HG02623 (cell line): ENCODE results near the gene ARHGEF19.
"Not testable (repeated sequence)": the region's sequence is repeated elsewhere in the genome, so short reads cannot be mapped to it uniquely, and the experiment has no call there.

ENCODE experiments used
- ATAC-seq: cut with Tn5 transposase; IDR thresholded peaks from one replicate; pipeline ENCODE4 v1.9.1; 2021; ENCODE audit warnings: moderate library complexity; ENCODE audit not compliant: unreplicated experiment

The ARHGEF19 gene

DNA sequence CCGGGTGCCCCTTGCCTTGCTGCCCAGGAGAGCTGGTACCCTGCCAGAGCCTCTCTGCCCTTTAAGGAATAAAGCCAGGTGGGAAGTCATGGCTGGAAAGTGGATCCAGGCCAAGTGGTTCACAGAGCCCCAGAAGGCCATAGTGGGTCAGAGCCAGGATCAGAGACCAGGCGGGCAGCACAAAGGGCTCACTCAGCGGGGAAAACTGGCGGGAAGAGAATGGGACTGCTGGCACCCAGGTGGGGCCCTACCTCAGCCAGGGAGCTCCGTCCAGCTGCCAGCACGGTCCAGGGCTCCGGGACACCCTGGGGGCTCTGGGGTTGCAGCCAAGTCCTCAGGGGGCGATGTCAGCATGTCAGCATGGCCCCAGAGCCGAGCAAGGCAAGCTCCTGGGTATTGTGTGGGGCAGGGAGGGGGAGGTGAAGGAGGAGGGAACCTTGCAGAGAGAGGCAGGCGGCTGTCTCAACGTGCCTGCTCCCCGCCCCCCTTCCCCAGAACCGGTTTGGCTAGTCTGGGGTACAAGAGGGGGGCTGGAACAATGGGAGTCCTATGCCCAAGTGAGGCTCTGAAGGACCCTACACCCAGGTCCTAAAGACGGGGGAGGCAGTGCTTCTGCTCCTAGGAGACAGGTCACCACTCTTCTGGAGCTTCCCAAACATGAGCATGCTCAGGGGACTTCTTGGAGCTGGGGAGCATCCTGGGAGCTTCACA is at the start of gene ARHGEF19:
Gene ARHGEF19 (minus strand): TSS at position 402 of the 711 bp plus-strand sequence. CDS start 3,598 bp downstream, outside the sequence.
- ATAC-seq: no peak

- ATAC-seq: no peak
Observed at GRCh38 chr1:16262067-16262466, 49.6 kb upstream of the ARHGEF19 start.

- no peak for ATAC-seq
Observed at GRCh38 chr1:16260814-16261213, 48.4 kb upstream of the ARHGEF19 start.

- no peak for ATAC-seq
Observed at GRCh38 chr1:16258591-16259135, 46.2 kb upstream of the ARHGEF19 start.

DNA sequence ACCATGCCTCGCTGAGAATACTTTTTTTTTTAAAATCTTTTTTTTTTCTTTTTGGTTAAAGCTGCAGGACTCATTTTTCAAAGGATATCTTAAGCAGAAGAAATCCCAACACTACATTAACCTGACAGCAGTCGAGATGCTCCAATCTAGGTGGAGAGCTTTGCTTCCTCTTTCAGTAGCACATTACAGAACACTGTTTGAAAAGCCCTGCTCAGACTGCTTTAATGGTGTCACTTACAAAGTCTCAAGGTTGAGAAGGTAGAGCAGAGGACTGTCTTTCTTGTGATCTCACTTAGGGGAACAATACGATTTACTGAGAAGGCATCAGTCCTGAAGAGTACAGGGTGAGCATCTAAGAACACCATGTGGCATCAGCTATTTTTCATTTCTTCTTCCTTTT is 45.5 kb upstream of the ARHGEF19 start:
- ATAC-seq: no peak

DNA sequence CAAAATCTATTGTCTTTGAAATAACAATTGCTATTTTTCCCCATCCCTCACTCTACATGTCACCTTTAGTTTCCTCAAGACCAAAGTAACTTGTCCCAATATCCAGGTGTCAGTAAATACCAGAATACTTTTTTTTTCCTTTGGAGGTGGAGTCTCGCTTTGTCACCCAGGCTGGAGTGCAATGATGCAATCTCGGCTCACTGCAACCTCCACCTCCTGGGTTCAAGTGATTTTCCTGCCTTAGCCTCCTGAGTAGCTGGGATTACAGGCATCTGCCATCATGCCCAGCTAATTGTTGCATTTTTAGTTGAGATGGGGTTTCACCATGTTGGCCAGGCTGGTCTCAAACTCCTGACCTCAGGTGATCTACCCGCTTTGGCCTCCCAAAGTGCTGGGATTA is 45.1 kb upstream of the ARHGEF19 start:
- ATAC-seq: not testable (repeated sequence)

GRCh38 chr1:16256478-16256877 is 44.0 kb upstream of the ARHGEF19 start:
- no peak for ATAC-seq

- no peak for ATAC-seq
Observed at GRCh38 chr1:16254263-16254928, 41.9 kb upstream of the ARHGEF19 start.

DNA sequence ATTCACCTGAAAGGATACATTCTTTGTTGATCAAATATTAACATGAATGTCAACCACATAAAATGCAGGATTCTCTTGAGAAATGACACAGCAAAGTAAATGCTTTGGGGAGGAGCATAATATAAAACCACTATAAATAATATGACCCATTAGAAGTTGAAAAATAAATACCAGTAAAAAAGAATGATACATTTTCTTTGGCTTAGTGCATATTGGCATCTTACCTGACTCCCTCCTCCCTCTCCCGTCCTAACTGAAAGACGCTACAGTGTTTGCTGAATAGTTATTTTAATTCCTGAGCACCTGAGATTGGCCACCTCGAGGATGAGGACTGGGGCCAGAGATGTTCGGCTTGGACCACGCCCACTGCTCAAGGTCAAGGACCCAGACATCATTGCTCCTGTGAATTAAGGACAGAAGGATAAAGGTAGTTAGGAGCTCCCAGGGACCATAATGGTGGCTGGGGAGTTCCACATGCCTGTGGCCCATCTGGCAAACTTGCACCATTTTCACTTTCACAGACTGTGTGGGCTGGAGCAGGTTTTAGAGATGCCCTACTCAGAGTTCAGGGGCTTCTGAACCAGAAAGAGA is 41.0 kb upstream of the ARHGEF19 start:
- ATAC-seq: no peak

DNA sequence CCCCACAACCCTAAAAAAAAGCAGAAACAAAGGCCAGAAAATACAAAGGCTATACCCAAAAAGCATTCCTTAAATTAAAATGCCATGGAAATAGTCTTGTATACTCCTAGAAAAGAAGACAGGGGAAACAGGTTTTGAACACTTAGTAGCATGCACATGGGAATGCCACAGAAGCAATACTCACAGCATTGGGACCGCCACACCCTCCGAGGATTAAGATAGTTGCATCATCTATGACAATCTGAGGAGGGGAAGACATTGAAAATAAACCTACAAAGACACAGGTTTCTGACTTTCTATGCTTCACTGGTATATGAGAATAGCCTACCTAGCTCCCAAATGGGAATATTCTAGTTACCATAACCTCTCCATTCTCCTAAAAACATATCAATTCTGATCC is 40.5 kb upstream of the ARHGEF19 start:
- ATAC-seq: no peak

DNA sequence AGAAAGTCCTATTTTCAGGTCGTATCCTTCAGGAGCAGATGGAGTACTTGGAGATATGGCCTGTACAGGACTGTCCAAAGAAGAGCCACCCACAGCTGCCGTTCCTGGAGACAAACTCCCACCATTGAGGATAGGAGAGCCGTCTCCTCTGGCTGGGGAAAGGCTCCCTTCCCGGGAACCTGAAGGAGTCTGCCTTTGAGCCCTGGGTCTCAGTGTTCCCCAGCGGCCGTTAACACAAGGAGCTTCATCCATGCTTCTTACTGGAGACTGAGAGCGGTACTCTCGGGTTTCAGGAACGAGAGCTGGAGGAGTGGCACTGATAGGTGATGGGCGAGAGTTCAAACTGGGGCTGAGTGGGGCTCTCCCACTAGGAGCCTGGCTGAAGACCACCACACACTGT is 38.9 kb upstream of the ARHGEF19 start:
- no peak for ATAC-seq

GRCh38 chr1:16250524-16251251 is 38.2 kb upstream of the ARHGEF19 start:
- no peak for ATAC-seq

DNA sequence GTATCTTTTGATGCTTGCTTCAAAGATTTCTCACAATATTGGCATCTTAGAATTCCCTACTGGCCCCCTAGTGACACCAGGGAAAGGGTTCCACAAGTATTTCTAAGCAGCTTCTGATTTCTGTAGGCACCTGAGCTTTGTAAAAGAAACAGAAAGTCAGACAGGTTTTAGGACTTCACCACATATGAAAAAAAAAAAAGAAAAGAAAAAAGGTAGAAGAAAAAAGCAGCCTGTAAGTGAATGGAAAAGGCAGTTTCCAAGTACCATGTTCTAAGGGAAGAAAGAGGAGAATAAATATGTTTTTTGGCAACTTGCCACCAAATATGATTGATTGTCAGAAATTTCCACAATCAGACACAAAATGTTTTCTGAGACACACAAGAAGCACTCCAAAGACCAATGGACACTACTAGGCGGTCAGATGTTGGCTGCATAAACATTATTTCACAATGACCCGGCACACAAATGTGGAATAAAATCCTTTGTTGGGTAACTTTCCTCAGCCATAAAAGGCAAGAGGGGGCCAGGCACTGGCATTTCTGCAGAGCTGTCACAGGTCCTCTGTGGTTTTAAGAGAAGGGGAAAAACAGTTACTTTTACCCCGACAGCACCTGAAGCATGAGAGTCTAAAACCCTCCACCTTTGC is 37.3 kb upstream of the ARHGEF19 start:
- ATAC-seq: no peak

- ATAC-seq: no peak
Observed at GRCh38 chr1:16248603-16249516, 36.4 kb upstream of the ARHGEF19 start.

- no peak for ATAC-seq
Observed at GRCh38 chr1:16248007-16248436, 35.6 kb upstream of the ARHGEF19 start.

DNA sequence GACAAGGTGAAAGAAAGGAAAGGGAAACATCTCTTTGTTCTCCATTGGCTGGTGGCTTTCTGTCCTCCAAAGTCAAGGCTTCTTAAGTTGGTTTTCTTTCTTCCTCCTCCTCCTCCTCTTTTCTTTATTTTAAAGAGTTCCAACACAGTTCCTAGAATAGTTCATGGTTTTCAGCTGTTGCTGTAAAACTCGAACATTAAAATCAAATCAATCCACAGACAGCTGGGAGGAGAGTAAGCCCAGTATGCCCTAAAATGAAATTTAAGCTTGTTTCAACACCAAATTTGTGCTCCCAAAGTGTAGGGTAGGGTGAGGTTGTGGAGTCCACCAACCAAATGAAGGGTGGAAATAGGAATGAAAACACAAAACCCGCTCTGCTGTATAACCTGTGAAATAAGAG is 35.0 kb upstream of the ARHGEF19 start:
- ATAC-seq: no peak

- ATAC-seq: no peak
Observed at GRCh38 chr1:16246961-16247360, 34.5 kb upstream of the ARHGEF19 start.

DNA sequence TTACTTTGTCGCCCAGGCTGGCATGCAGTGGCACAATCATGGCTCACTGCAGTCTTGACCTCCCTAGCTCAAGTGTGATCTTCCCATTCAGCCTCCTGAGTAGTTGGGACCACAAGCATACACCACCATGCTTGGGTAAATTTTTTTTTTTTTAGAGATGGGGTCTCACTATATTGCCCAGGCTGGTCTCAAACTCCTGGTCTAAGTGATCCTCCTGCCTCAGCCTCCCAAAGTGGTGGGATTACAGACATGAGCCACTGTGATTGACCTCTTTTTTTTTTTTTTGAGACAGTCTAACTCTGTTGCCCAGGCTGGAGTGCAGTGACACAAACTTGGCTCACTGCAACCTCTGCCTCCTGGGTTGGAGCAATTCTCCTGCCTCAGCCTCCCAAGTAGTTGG is 33.8 kb upstream of the ARHGEF19 start:
- ATAC-seq: not testable (repeated sequence)

DNA sequence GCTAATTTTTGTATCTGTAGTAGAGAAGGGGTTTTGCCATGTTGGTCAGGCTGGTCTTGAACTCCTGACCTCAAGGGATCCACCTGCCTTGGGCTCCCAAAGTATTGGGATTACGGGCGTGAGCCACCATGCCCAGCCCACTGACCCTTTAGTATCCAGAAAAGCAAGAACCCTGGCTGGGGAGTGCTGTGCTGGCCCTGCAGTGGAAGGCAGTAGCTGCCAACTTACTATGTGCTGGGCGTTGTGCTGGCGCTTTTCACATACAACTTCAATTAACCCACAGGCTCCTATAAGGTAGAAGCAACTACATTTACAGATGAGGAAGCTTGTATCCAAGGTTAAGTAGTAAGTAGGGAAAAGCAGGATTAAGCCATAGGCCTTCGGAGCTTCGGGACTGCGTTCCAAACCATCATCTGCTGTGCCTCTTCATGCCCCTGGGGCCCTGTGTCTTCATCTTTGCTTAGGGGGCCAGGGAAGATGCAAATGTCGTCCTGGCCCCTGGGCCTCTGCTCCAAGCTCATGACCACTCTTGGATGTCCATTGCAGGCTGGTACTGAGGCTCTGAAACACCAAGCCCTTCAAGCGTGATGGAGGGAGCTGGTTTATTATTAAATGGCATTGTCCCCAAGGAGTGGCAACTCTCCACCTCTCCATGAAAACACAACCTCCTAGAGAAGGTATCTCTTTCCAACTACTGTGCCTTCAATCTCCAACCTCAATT is 33.2 kb upstream of the ARHGEF19 start:
- no peak for ATAC-seq
